GM12801 (cell line): ENCODE data around the gene NMNAT3.

ENCODE experiments used
- TF ChIP-seq, protein P1 (sequence below): IDR thresholded peaks from one replicate; pipeline ENCODE4 v1.5.1; 2011; ENCODE audit warnings: control low read depth; ENCODE audit not compliant: insufficient read length; ENCODE audit errors: extremely low read depth

The NMNAT3 gene

DNA sequence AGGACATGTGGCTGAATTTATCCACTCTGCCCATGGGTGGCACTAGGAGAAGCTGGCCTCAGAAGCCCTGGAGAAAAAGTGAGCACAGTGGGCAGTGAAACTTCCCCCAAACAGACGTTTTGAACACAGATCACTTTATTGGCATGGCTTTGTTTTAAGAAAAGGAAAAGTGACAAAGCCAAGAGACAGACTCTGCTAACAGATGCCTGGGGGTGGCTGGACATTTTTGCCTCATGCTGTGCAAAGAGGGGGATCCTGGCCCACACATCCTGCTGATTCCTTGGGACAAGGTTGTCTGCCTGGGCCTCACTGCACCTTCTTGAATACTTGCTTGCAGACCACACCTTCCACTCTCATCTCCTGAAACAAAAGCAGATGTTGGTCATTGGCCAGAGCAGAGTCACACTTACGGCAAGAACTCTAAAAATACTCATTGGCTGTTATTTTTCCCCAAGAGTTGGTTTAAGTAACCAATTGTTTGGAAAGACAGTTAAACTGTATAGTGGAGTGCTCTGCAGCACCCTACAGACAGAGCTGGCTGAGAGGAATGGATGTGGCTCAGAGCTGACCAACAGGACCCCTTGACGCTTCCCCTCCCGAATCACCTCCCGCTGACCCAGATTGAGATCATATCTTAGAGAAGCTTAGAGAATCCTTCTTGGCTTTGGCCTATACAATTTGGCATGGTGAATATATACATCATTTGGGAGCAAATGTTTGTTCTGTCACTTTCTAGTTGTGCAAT, 160.3 kb downstream of the NMNAT3 start:
- TF ChIP-seq, protein P1, sequence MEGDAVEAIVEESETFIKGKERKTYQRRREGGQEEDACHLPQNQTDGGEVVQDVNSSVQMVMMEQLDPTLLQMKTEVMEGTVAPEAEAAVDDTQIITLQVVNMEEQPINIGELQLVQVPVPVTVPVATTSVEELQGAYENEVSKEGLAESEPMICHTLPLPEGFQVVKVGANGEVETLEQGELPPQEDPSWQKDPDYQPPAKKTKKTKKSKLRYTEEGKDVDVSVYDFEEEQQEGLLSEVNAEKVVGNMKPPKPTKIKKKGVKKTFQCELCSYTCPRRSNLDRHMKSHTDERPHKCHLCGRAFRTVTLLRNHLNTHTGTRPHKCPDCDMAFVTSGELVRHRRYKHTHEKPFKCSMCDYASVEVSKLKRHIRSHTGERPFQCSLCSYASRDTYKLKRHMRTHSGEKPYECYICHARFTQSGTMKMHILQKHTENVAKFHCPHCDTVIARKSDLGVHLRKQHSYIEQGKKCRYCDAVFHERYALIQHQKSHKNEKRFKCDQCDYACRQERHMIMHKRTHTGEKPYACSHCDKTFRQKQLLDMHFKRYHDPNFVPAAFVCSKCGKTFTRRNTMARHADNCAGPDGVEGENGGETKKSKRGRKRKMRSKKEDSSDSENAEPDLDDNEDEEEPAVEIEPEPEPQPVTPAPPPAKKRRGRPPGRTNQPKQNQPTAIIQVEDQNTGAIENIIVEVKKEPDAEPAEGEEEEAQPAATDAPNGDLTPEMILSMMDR = no peak

DNA sequence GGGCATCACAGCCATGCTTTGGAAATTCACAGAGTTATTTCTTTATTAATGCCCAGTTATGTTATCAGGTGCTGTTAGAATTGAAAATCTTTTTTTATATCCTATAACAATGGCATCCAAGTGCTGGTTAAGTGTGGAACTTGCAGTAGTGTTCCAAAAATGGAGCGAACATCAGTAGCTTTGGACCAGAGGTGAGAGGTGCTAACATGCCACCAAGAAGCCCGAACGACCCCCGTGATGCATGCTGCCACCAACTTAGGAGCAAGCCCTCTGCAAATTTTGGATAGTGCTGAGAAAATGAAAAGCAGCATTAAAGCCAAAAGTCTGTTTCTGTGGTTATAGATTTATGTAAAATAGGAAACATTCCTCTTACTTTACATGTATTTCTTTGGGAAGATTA, 163.0 kb downstream of the NMNAT3 start:
- TF ChIP-seq, protein P1 = no peak
